Measurements from ENCODE around the gene SERHL2.
"Not testable (repeated sequence)": the region's sequence is repeated elsewhere in the genome, so short reads cannot be mapped to it uniquely, and the experiment has no call there.

Gene SERHL2

DNA sequence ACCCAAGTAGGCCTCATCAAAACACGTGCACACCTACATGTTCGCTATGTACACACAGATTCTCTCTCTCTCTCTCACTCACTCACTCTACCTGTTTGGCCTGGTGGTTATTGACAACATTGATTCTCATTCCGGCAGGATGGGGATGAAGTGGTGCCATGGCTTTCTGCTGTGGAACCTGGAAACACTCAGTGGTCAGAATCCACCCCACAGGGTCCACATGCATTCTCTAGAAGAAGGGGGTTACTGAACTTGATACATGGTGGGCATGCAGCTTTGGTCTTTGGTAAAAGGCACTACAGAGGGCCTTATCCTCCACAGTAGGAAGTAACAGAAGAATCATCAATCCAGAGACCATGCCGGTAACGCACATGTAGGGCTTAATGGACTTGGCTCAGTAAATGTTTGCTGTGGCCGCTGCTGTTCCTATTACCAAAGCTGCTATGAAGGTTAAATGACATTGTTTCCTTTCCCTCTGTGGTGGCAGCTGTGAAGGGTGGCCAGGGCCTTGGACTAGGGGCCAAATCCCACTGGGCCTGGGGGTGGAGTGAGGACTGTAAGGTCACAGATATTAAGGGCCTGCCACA lies 48.2 kb downstream of the SERHL2 start:
- TF ChIP-seq, protein P1, sequence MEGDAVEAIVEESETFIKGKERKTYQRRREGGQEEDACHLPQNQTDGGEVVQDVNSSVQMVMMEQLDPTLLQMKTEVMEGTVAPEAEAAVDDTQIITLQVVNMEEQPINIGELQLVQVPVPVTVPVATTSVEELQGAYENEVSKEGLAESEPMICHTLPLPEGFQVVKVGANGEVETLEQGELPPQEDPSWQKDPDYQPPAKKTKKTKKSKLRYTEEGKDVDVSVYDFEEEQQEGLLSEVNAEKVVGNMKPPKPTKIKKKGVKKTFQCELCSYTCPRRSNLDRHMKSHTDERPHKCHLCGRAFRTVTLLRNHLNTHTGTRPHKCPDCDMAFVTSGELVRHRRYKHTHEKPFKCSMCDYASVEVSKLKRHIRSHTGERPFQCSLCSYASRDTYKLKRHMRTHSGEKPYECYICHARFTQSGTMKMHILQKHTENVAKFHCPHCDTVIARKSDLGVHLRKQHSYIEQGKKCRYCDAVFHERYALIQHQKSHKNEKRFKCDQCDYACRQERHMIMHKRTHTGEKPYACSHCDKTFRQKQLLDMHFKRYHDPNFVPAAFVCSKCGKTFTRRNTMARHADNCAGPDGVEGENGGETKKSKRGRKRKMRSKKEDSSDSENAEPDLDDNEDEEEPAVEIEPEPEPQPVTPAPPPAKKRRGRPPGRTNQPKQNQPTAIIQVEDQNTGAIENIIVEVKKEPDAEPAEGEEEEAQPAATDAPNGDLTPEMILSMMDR (IDR thresholded peaks at IDR 0.05; ENCODE audit: low read length, missing control alignments) = no peak
- H3K4me3 ChIP-seq (replicated peaks; ENCODE audit: low read depth, low read length) = no peak overlapping the region
- no peak for DNase-seq (ENCODE audit: low read depth)

DNA sequence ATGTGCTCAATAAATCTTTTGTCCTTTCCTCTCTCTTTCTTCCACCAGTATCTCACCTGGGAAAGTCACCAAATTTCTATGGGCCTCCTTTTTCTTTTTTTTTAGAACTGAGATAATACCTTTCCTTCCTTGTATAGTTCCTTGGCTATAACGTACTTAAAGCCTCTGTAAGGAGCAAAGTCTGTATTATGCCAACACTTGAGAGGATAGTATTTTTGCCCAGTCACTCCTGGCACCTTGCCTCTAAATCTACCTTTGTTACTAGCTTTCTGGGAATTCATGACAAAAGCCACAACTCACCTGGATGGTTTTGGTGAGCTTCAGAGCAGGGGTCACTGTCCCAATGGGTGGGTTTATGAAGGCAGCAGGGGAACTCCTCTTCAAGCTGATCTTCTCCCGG lies 48.7 kb downstream of the SERHL2 start:
- TF ChIP-seq, protein P1 (IDR thresholded peaks at IDR 0.05; ENCODE audit: low read length, missing control alignments) = no peak

DNA sequence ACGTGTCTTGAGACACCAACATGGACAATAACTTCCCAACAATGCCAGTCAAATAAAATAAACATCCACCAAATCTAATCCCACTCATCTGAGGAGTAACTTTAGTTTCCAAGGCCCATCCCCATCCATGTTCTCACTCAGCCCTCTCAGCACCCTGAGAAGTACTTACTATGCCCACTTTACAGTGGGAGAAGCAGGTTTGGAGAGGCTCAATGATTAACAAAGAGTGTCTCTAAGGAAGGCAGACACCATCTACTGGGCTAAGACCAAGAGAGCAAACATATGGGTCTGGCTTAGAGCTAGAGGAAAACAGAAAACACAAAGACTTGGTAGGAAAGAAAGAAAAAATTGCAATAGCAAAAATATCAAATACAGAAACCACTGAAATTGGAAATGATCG lies 49.7 kb downstream of the SERHL2 start:
- TF ChIP-seq, protein P1 (IDR thresholded peaks at IDR 0.05; ENCODE audit: low read length, missing control alignments) = no peak
- H3K4me3 ChIP-seq (replicated peaks; ENCODE audit: low read depth, low read length) = no peak overlapping the region
- no peak for DNase-seq (ENCODE audit: low read depth)

More for the DNA sequence above, 48.7 kb downstream of the SERHL2 start:
- H3K4me3 ChIP-seq (replicated peaks; ENCODE audit: low read depth, low read length) = no peak overlapping the region
- DNase-seq (ENCODE audit: low read depth) = no peak

DNA sequence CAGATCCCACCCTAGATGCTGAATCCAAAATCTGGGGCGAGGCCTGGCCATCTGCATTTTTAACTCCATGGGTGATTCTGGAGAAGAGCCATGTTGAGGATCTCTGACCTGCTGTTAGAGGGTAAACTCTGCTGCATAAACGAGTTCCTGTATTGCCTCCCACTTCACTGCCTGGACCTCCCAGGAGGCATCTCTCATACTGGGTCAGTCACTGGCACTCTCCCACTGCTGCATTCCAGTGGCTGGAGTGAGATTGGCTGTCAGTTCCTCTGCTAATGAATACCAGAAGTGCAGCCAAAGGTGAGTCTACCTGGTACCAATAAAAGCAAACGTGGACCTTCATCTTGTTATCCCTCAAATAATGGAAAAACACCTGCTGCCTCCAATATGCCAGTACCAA lies 50.6 kb downstream of the SERHL2 start:
- TF ChIP-seq, protein P1 (IDR thresholded peaks at IDR 0.05; ENCODE audit: low read length, missing control alignments) = no peak
- H3K4me3 ChIP-seq (replicated peaks; ENCODE audit: low read depth, low read length) = no peak overlapping the region
- peak; percentile 33 for DNase-seq (ENCODE audit: low read depth)

DNA sequence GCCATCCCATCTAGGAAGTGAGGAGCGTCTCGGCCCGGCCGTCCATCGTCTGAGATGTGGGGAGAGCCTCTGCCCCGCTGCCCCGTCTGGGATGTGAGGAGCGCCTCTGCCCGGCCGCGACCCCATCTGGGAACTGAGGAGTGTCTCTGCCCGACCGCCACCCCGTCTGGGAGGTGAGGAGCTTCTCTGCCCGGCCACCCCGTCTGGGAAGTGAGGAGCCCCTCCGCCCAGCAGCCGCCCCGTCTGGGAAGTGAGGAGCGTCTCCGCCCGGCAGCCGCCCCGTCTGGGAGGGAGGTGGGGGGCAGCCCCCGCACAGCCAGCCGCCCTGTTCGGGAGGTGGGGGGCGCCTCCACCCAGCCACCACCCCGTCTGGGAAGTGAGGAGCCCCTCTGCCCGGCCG lies 53.9 kb downstream of the SERHL2 start:
- not testable (repeated sequence) for H3K4me3 ChIP-seq (replicated peaks; ENCODE audit: low read depth, low read length); DNase-seq (ENCODE audit: low read depth)

DNA sequence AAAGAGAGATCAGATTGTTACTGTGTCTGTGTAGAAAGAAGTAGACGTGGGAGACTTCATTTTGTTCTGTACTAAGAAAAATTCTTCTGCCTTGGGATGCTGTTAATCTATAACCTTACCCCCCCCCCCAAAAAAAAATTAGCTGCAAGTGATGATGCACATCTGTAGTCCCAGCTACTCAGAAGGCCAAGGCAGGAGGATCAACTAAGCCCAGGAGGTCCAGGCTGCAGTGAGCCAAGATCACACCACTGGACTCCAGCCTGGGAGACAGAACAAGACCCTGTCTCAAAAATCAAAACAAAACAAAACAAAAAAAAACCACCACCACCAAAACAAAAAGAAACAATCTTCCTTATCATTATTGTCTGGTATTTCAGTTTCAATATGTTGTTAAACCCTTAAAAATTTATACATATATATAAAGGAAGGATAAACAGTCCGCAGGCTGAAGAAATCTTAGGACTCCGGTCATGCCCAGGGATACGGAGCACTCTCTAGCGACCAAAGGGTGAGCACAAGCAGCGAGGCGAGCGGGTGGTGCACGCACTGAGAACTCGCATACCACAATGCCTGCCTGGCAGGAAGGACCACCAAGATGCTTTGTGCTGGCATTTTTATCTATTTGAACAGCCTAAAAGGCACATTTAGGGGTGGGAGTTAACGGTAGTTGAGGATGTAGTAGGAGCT lies 54.5 kb downstream of the SERHL2 start:
- peak overlapping the region; percentile 32 for H3K4me3 ChIP-seq (replicated peaks; ENCODE audit: low read depth, low read length)
- no peak for DNase-seq (ENCODE audit: low read depth)
- TF ChIP-seq, protein P1 (IDR thresholded peaks at IDR 0.05; ENCODE audit: low read length, missing control alignments) = no peak

DNA sequence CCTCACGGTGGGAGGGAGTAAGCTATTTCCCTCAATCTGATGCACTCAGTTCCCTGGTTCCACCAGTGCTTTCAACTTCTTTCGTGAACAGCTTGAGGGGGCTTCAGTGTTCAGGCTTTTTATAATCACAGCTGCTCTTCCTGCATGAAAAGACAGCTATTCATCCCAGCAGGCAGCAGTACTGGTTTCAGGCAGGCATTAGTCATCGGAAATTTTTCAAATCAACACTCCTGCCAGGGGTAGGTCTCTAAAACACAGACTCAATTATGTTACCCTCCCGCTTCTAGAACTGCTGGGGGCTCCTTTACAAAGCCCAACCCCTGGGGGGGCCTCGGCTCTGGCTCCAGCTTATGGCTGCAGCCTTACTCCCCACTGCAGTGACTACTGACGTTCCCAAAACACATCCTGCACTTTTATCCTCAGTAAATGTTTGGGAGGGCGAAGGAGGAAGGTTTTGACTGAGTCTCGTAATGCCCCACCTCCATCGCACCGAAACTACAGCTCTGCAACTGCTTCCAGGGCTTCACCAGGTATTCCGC lies 55.1 kb downstream of the SERHL2 start:
- TF ChIP-seq, protein P1 (IDR thresholded peaks at IDR 0.05; ENCODE audit: low read length, missing control alignments) = no peak
- peak overlapping the region; percentile 32 for H3K4me3 ChIP-seq (replicated peaks; ENCODE audit: low read depth, low read length)
- DNase-seq (ENCODE audit: low read depth) = peak; percentile 64

Data from fibroblast of pulmonary artery (primary cell).